A549 (cell line): Measurements from ENCODE around the gene RER1.

Experiments
- CHD2 ChIP-seq: fragments of 150-350 bp; IDR thresholded peaks from 2 replicates; pipeline ENCODE4 v1.6.1; 2014; ENCODE audit warnings: low read length; ENCODE audit not compliant: partially characterized antibody
- CTCF ChIP-seq: fragments of >200 bp; sonication (Bioruptor Twin); formaldehyde crosslinking; IDR thresholded peaks from 3 replicates; pipeline ENCODE4 v1.5.1; 2016
- E2F6 ChIP-seq: IDR thresholded peaks from 2 replicates; pipeline ENCODE4 v1.6.1; 2012; ENCODE audit warnings: low read depth, borderline replicate concordance
- EP300 ChIP-seq, 2 experiments: fragments of >200 bp; sonication (Bioruptor Twin); formaldehyde crosslinking; IDR thresholded peaks; 2 replicates in 1 of 2; 3 replicates in 1 of 2; pipeline ENCODE4 v1.6.1; 2016 to 2017
- ESRRA ChIP-seq: fragments of 150-350 bp; IDR thresholded peaks from 2 replicates; pipeline ENCODE4 v1.6.1; 2014; ENCODE audit warnings: mild to moderate bottlenecking, low read length, borderline replicate concordance
- HOXB13 ChIP-seq: fragments of 250-450 bp; sonication (Bioruptor Pico); IDR thresholded peaks from 2 replicates; pipeline ENCODE4 v1.5.0; 2020; ENCODE audit warnings: low read depth, mild to moderate bottlenecking, moderate library complexity
- MAFK ChIP-seq: fragments of 450-650 bp; IDR thresholded peaks from 2 replicates; pipeline ENCODE4 v1.6.1; 2014; ENCODE audit not compliant: partially characterized antibody
- MYC ChIP-seq: IDR thresholded peaks from 2 replicates; pipeline ENCODE4 v1.6.1; 2012; ENCODE audit warnings: mild to moderate bottlenecking, inconsistent platforms, low read length, improper control_type of control experiment, borderline replicate concordance
- POLR2A ChIP-seq: IDR thresholded peaks from 2 replicates; pipeline ENCODE4 v1.6.1; 2012; ENCODE audit warnings: mild to moderate bottlenecking, low read length
- RARB ChIP-seq: fragments of 250-450 bp; sonication (Bioruptor Pico); IDR thresholded peaks from 2 replicates; pipeline ENCODE4 v1.8.0; 2021; ENCODE audit warnings: mild to moderate bottlenecking, moderate library complexity

GRCh38 chr1:2391931-2392509 is 379 bp downstream of the RER1 start:
- TF ChIP-seq CTCF, result no peak
- TF ChIP-seq POLR2A, result no peak
- TF ChIP-seq MAFK, result no peak
- TF ChIP-seq E2F6, result no peak
- no peak for TF ChIP-seq EP300 (IDR thresholded peaks at IDR 0.05)
- no peak for TF ChIP-seq RARB (CRISPR knock-in tag)
- TF ChIP-seq CHD2, result no peak
- no peak for TF ChIP-seq MYC
- no peak for TF ChIP-seq HOXB13 (CRISPR knock-in tag)
- TF ChIP-seq ESRRA, result no peak
